CD4-positive, alpha-beta T cell treated with Interleukin-1 beta for 1 hour (primary cell): ENCODE data around the gene UCP3.

Source experiments
- DNase-seq, 2 donors: peaks; one replicate each; pipeline ENCODE4 v3.0.0-alpha.2; 2020 to 2022

UCP3 gene

GRCh38 chr11:73950869-73951710, 57.8 kb downstream of the UCP3 start, which contains the start of gene DNAJB13:
TSS of gene DNAJB13 (plus strand) at chr11:73951026. CDS start at chr11:73951070, 44 bp downstream.
- peak in 1 of 2 donors; percentile 28 for DNase-seq
